H1 (cell line): Measurements from ENCODE around the gene CD244. TPM values are rescaled to one million over a fixed set of nuclear protein-coding genes. Genes with fewer than 3 reads are reported as not detected.

Experiments
- CTCF ChIA-PET: fragments of 300-600 bp; sonication (Branson Sonifier 250); formaldehyde crosslinking; loops from one replicate; lab custom pipeline; 2021; ENCODE audit not compliant: partially characterized antibody; lab: Charles Lee
- POLR2A ChIA-PET: fragments of 300-600 bp; sonication (Branson Sonifier 250); formaldehyde crosslinking; loops from one replicate; lab custom pipeline; 2021; ENCODE audit warnings: inconsistent platforms; ENCODE audit not compliant: partially characterized antibody; lab: Charles Lee
- DNase-seq, 2 experiments: peaks; one replicate each; pipeline versions ENCODE4 v3.0.0 to v3.0.0-alpha.2; 2010 to 2022; ENCODE audit warnings: low spot score in 2 of 2, low read depth in 1 of 2, mixed read lengths in 1 of 2
- FAIRE-seq: peaks from 2 replicates; lab custom pipeline; 2011; peaks lifted over from hg19 to GRCh38; lab: Jason Lieb, UNC
- H2AFZ ChIP-seq: 2 replicates; pipeline ENCODE4 v1.8.1; 2012; ENCODE audit warnings: low read length, inconsistent platforms
- H2AK5ac ChIP-seq: 2 replicates; pipeline ENCODE4 v1.6.1; 2013; ENCODE audit warnings: low read depth, low read length
- H2BK120ac ChIP-seq: replicated peaks from 2 replicates; pipeline ENCODE3; 2013; ENCODE audit warnings: low read depth, low read length, inconsistent platforms
- H2BK12ac ChIP-seq: 2 replicates; pipeline ENCODE4 v1.6.1; 2013; ENCODE audit warnings: low read depth, low read length
- H2BK15ac ChIP-seq: 2 replicates; pipeline ENCODE4 v1.6.1; 2013; ENCODE audit warnings: low read length
- H2BK20ac ChIP-seq: 2 replicates; pipeline ENCODE4 v1.6.1; 2013; ENCODE audit warnings: low read length
- H2BK5ac ChIP-seq: 2 replicates; pipeline ENCODE4 v1.6.1; 2013; ENCODE audit warnings: low read depth, low read length
- H3K14ac ChIP-seq: 2 replicates; pipeline ENCODE4 v1.6.1; 2013; ENCODE audit warnings: inconsistent platforms; ENCODE audit not compliant: insufficient read length
- H3K18ac ChIP-seq: 2 replicates; pipeline ENCODE4 v1.6.1; 2013; ENCODE audit warnings: low read length; ENCODE audit errors: extremely low read depth
- H3K23ac ChIP-seq: 2 replicates; pipeline ENCODE4 v1.6.1; 2013; ENCODE audit warnings: inconsistent platforms; ENCODE audit not compliant: insufficient read length
- H3K23me2 ChIP-seq: 2 replicates; pipeline ENCODE4 v1.6.1; 2013; ENCODE audit warnings: low read depth, low read length
- H3K27ac ChIP-seq: 2 replicates; pipeline ENCODE4 v1.6.1; 2011; ENCODE audit warnings: low read depth, low read length, inconsistent platforms
- H3K27me3 ChIP-seq, 4 experiments: replicated peaks in 1 of 4; 1 replicate in 1 of 4; 2 replicates in 3 of 4; pipeline versions ENCODE4 v1.6.1 to v1.8.1; 2011 to 2013; ENCODE audit warnings: low read length in 3 of 4, mild to moderate bottlenecking in 3 of 4, inconsistent platforms in 2 of 4, mixed read lengths in 2 of 4, moderate library complexity in 1 of 4; ENCODE audit not compliant: control insufficient read depth in 3 of 4, insufficient read depth in 3 of 4; ENCODE audit errors: extremely low read depth in 1 of 4
- H3K36me3 ChIP-seq, 4 experiments: 2 replicates each; pipeline versions ENCODE4 v1.6.1 to v1.8.1; 2011 to 2013; ENCODE audit warnings: mild to moderate bottlenecking in 4 of 4, low read length in 3 of 4, moderate library complexity in 2 of 4, control low read depth in 1 of 4, inconsistent platforms in 1 of 4; ENCODE audit not compliant: insufficient read depth in 4 of 4, control insufficient read depth in 2 of 4
- H3K4ac ChIP-seq: replicated peaks from 2 replicates; pipeline ENCODE3; 2013; ENCODE audit warnings: low read length, low read depth, mixed read lengths, inconsistent platforms; ENCODE audit not compliant: insufficient read length
- H3K4me1 ChIP-seq, 4 experiments: replicated peaks in 1 of 4; 1 replicate in 1 of 4; 2 replicates in 3 of 4; pipeline versions ENCODE4 v1.6.1 to v1.8.1; 2011 to 2013; ENCODE audit warnings: low read length in 3 of 4, inconsistent platforms in 2 of 4, mixed read lengths in 1 of 4; ENCODE audit not compliant: insufficient read depth in 4 of 4, control insufficient read depth in 3 of 4
- H3K4me2 ChIP-seq, 2 experiments: 2 replicates each; pipeline versions ENCODE4 v1.6.1 to v1.8.1; 2011 to 2013; ENCODE audit warnings: low read depth in 2 of 2, low read length in 2 of 2, control low read depth in 1 of 2, inconsistent platforms in 1 of 2, mild to moderate bottlenecking in 1 of 2; ENCODE audit not compliant: insufficient read depth in 1 of 2
- H3K4me3 ChIP-seq, 4 experiments: fragments of 200-600, 300-600 bp in 1 of 4; sonication (generic), shearing (Covaris generic), sonication (Bioruptor Twin) in 1 of 4; 2 replicates each; pipeline versions ENCODE4 v1.5.1 to v1.8.1; 2011 to 2016; ENCODE audit warnings: low read length in 4 of 4, low read depth in 3 of 4, control low read depth in 2 of 4, inconsistent platforms in 2 of 4, mild to moderate bottlenecking in 2 of 4, mixed read lengths in 1 of 4, moderate library complexity in 1 of 4; ENCODE audit not compliant: insufficient read depth in 2 of 4; ENCODE audit errors: extremely low read depth in 1 of 4
- H3K56ac ChIP-seq: replicated peaks from 2 replicates; pipeline ENCODE3; 2013; ENCODE audit warnings: low read depth, mild to moderate bottlenecking, mixed read lengths, low read length, inconsistent platforms; ENCODE audit not compliant: insufficient read length
- H3K79me1 ChIP-seq: 2 replicates; pipeline ENCODE4 v1.6.1; 2013; ENCODE audit warnings: low read depth, low read length, control low read depth
- H3K79me2 ChIP-seq, 2 experiments: 2 replicates each; pipeline versions ENCODE4 v1.6.1 to v1.8.1; 2012 to 2013; ENCODE audit warnings: low read length in 2 of 2, mild to moderate bottlenecking in 2 of 2, inconsistent platforms in 1 of 2; ENCODE audit not compliant: insufficient read depth in 2 of 2, control insufficient read depth in 1 of 2
- H3K9ac ChIP-seq, 4 experiments: replicated peaks in 1 of 4; 1 replicate in 1 of 4; 2 replicates in 3 of 4; pipeline versions ENCODE4 v1.6.1 to v1.8.1; 2011 to 2013; ENCODE audit warnings: low read depth in 3 of 4, low read length in 3 of 4, control low read depth in 2 of 4, mild to moderate bottlenecking in 2 of 4, moderate library complexity in 2 of 4, inconsistent platforms in 1 of 4; ENCODE audit errors: extremely low read depth in 1 of 4
- H3K9me3 ChIP-seq, 2 experiments: 2 replicates each; pipeline versions ENCODE4 v1.6.1 to v1.8.1; 2012 to 2013; ENCODE audit warnings: mild to moderate bottlenecking in 2 of 2, moderate library complexity in 2 of 2, control low read depth in 1 of 2, inconsistent platforms in 1 of 2, low read depth in 1 of 2, low read length in 1 of 2, mixed read lengths in 1 of 2; ENCODE audit not compliant: insufficient read depth in 2 of 2
- H4K20me1 ChIP-seq, 2 experiments: replicated peaks in 1 of 2; 2 replicates each; pipeline versions ENCODE3 to v1.8.1; 2011 to 2013; ENCODE audit warnings: inconsistent platforms in 2 of 2, low read length in 2 of 2, mild to moderate bottlenecking in 1 of 2; ENCODE audit not compliant: insufficient read depth in 2 of 2, control insufficient read depth in 1 of 2
- H4K5ac ChIP-seq: 2 replicates; pipeline ENCODE4 v1.6.1; 2013; ENCODE audit warnings: low read length, low read depth, mixed read lengths, inconsistent platforms; ENCODE audit not compliant: insufficient read length
- H4K8ac ChIP-seq: 2 replicates; pipeline ENCODE4 v1.8.0; 2013; ENCODE audit warnings: mild to moderate bottlenecking, moderate library complexity, low read length, inconsistent platforms; ENCODE audit not compliant: insufficient read depth; ENCODE audit errors: extremely low read depth
- H4K91ac ChIP-seq: replicated peaks from 2 replicates; pipeline ENCODE3; 2013; ENCODE audit warnings: low read length, mixed read lengths, inconsistent platforms; ENCODE audit not compliant: insufficient read length
- ASH2L ChIP-seq: fragments of 200-600, 300-600 bp; sonication (generic); IDR thresholded peaks from one replicate; pipeline ENCODE4 v1.7.1; 2017; ENCODE audit warnings: low read length
- ATF3 ChIP-seq: IDR thresholded peaks from 2 replicates; pipeline ENCODE4 v1.6.1; 2011; ENCODE audit warnings: low read depth, mild to moderate bottlenecking, low read length; ENCODE audit not compliant: insufficient read depth
- BACH1 ChIP-seq: IDR thresholded peaks from 2 replicates; pipeline ENCODE4 v1.6.1; 2012; ENCODE audit warnings: low read length, improper control_type of control experiment
- CBX8 ChIP-seq: fragments of 300-800, 300-1000 bp; sonication (generic); IDR thresholded peaks from 2 replicates; pipeline ENCODE4 v1.7.1; 2016; ENCODE audit warnings: low read depth, low read length, borderline replicate concordance
- CHD2 ChIP-seq: IDR thresholded peaks from 2 replicates; pipeline ENCODE4 v1.6.1; 2012; ENCODE audit warnings: low read length, improper control_type of control experiment
- CREB1 ChIP-seq: IDR thresholded peaks from 2 replicates; pipeline ENCODE4 v1.6.1; 2012; ENCODE audit warnings: inconsistent platforms
- HDAC6 ChIP-seq: IDR thresholded peaks from one replicate; pipeline ENCODE4 v1.7.1; 2012; ENCODE audit warnings: low read depth, mild to moderate bottlenecking, inconsistent platforms, low read length, moderate library complexity
- JUN ChIP-seq: IDR thresholded peaks from 2 replicates; pipeline ENCODE4 v1.6.1; 2011; ENCODE audit warnings: low read depth, mild to moderate bottlenecking, improper control_type of control experiment, low read length
- KDM1A ChIP-seq: fragments of 200-600, 300-600 bp; sonication (generic); IDR thresholded peaks from 2 replicates; pipeline ENCODE4 v1.7.1; 2016; ENCODE audit warnings: mild to moderate bottlenecking, low read length, borderline replicate concordance
- NANOG ChIP-seq: IDR thresholded peaks from 2 replicates; pipeline ENCODE4 v1.6.1; 2011; ENCODE audit warnings: low read length, low read depth, mild to moderate bottlenecking, inconsistent platforms; ENCODE audit not compliant: insufficient read depth, poor library complexity, severe bottlenecking
- POLR2AphosphoS5 ChIP-seq: IDR thresholded peaks from 2 replicates; pipeline ENCODE4 v1.6.1; 2011; ENCODE audit warnings: low read depth, low read length
- POU5F1 ChIP-seq: IDR thresholded peaks from 2 replicates; pipeline ENCODE4 v1.6.1; 2011; ENCODE audit warnings: low read depth, mild to moderate bottlenecking, low read length, moderate library complexity
- SIRT6 ChIP-seq: IDR thresholded peaks from one replicate; pipeline ENCODE4 v1.7.1; 2012; ENCODE audit warnings: low read length, inconsistent platforms
- SP1 ChIP-seq: IDR thresholded peaks from 2 replicates; pipeline ENCODE4 v1.6.1; 2011; ENCODE audit warnings: low read depth, low read length
- SP2 ChIP-seq: IDR thresholded peaks from 2 replicates; pipeline ENCODE4 v1.6.1; 2012; ENCODE audit warnings: mild to moderate bottlenecking, low read length, inconsistent platforms
- SP4 ChIP-seq: IDR thresholded peaks from 2 replicates; pipeline ENCODE4 v1.6.1; 2012; ENCODE audit warnings: low read length, inconsistent platforms
- WGBS, 2 experiments: shearing (Covaris generic) in 1 of 2; methylation state at CpG; one replicate each; pipeline versions ENCODE4 v1.1.6 to v1.1.7; 2013 to 2015; ENCODE audit warnings: low lambda C conversion rate in 2 of 2, mixed read lengths in 2 of 2, inconsistent platforms in 1 of 2, low coverage in 1 of 2, missing lambda C conversion rate in 1 of 2; ENCODE audit not compliant: insufficient replicate concordance in 2 of 2, insufficient coverage in 1 of 2, insufficient read length in 1 of 2; ENCODE audit errors: extremely low coverage in 1 of 2, missing lambda C conversion rate in 1 of 2; 5-methylcytosine and 5-hydroxymethylcytosine counted together
- polyA plus RNA-seq, 7 experiments: library from polyadenylated mRNA; depleted of rRNA in 3 of 7; stranded (reverse) in 5 of 7; unstranded in 2 of 7; fragments of >200 nt in 5 of 7; fragments of 200-250 nt in 2 of 7; gene quantifications; 1 replicate in 5 of 7; 2 replicates in 1 of 7; 4 replicates in 1 of 7; pipeline versions ENCODE4 v1.2.1 to v1.2.3, GENCODE V29; 2011 to 2013; ENCODE audit warnings: missing spikeins in 2 of 7, mixed read lengths in 2 of 7
- total RNA-seq: library from RNA; stranded (reverse); fragmentation: NEBNext Ultra II Directional; extraction: Animal tissue kit (Norgen Biotek cat#: 25700); gene quantifications from 2 replicates; pipeline ENCODE4 v1.2.1, GENCODE V29; 2021

The CD244 gene
- total and polyA plus RNA-seq, 2 of the 8 experiments (the other 6 are each of a cell fraction or from before 2014, with no cell fraction given), result not detected

GRCh38 chr1:160838888-160839287 lies 23.8 kb downstream of the CD244 start:
- DNase-seq (no peak), FAIRE-seq (no peak)
- Histone ChIP-seq H3K4me1 (peaks cover 0 to 3% (median 0%) of the 10 kb centered on the region in 4 experiments; a peak in 2 of 7 replicates), H3K23ac (no peak overlapping the region), H4K91ac (no peak overlapping the region), H3K27ac (no peak overlapping the region), H2BK120ac (no peak overlapping the region), H3K79me2 (no peaks in the 10 kb centered on the region), H3K36me3 (no peaks in the 10 kb centered on the region), H3K23me2 (no peaks in the 10 kb centered on the region), H3K9me3 (no peaks in the 10 kb centered on the region), H3K27me3 (no peaks in the 10 kb centered on the region; a peak in 1 of 7 replicates), H2BK12ac (no peak overlapping the region), H4K8ac (no peak overlapping the region), H3K4ac (no peak overlapping the region), H3K9ac (no peak overlapping the region), H4K20me1 (no peaks in the 10 kb centered on the region), H2BK20ac (no peak overlapping the region), H3K4me3 (no peak overlapping the region), H3K18ac (no peak overlapping the region), H2BK15ac (no peak overlapping the region), H2AK5ac (no peak overlapping the region), H3K4me2 (no peak overlapping the region), H2BK5ac (no peak overlapping the region), H3K79me1 (no peaks in the 10 kb centered on the region), H2AFZ (no peak overlapping the region), H3K56ac (no peak overlapping the region), H4K5ac (no peak overlapping the region), H3K14ac (no peak overlapping the region)
- POLR2A ChIA-PET, result no interaction called here
- no peak for TF ChIP-seq ATF3
- no peak for TF ChIP-seq CBX8
- TF ChIP-seq NANOG, result no peak
- no peak for TF ChIP-seq JUN
- no peak for TF ChIP-seq SP2
- TF ChIP-seq CHD2, result no peak
- TF ChIP-seq KDM1A, result no peak
- TF ChIP-seq CREB1, result no peak
- no peak for TF ChIP-seq SIRT6
- TF ChIP-seq POLR2AphosphoS5, result no peak
- TF ChIP-seq POU5F1, result no peak
- TF ChIP-seq BACH1, result no peak
- no peak for TF ChIP-seq ASH2L
- no peak for TF ChIP-seq HDAC6
- TF ChIP-seq SP1, result no peak
- TF ChIP-seq SP4, result no peak
- CTCF ChIA-PET, result interaction anchor here (0.7 to 13.0 kb wide), 9 partner anchors 16 to 163 kb away, joined by 3 to 219 read pairs (median 7); partner anchors contain the start of genes ITLN1 and ITLN2
- WGBS, 2 experiments, result 90% methylated on average over 7 of the region's 7 CpGs; no CpG with 5 or more reads in 1 of the 2 experiments
